Measurements from ENCODE around the gene TMEM213.
A peak's percentile ranks its signal among the peaks of the same experiment; 100 is the strongest.

The TMEM213 gene, protein sequence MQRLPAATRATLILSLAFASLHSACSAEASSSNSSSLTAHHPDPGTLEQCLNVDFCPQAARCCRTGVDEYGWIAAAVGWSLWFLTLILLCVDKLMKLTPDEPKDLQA

DNA sequence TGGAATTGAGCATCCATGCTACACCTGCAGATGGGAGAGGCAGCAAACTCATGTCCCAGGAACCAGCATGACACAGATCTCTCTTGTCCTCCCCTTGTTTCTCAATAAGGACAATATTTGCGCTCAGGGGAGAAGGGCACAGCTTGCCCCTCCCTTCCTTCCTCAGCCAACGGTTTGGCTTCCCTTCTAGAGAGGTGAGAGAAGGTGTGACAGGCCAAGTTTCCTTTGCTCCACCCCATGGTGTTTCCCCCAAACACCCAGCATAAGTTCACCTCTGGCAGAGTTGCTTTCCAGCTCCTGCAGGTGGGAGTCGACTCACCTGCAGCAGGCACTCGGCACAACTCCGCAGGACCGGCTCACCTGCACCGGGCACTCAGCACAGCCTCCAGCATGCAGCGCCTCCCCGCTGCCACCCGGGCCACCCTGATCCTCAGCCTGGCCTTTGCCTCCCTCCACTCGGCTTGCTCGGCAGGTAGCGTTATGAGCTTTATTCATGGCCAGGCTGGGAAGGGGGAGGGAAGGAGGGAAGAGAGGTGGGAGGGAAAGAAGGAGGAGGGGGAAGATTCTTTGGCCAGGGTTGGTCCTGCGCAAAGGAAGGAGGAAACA is at the start of gene TMEM213, which contains the start of gene ATP6V0A4:
TMEM213 (plus strand) TSS at position 280 of the 606 bp plus-strand sequence; CDS start at position 391, 111 bp downstream.
ATP6V0A4 (minus strand) TSS at position 482 of the 606 bp plus-strand sequence. CDS start 26,949 bp downstream, outside the sequence.
- no peak for DNase-seq (ENCODE audit: low read depth)
- TF ChIP-seq, protein P1, sequence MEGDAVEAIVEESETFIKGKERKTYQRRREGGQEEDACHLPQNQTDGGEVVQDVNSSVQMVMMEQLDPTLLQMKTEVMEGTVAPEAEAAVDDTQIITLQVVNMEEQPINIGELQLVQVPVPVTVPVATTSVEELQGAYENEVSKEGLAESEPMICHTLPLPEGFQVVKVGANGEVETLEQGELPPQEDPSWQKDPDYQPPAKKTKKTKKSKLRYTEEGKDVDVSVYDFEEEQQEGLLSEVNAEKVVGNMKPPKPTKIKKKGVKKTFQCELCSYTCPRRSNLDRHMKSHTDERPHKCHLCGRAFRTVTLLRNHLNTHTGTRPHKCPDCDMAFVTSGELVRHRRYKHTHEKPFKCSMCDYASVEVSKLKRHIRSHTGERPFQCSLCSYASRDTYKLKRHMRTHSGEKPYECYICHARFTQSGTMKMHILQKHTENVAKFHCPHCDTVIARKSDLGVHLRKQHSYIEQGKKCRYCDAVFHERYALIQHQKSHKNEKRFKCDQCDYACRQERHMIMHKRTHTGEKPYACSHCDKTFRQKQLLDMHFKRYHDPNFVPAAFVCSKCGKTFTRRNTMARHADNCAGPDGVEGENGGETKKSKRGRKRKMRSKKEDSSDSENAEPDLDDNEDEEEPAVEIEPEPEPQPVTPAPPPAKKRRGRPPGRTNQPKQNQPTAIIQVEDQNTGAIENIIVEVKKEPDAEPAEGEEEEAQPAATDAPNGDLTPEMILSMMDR (IDR thresholded peaks at IDR 0.05; ENCODE audit: insufficient read depth, low read depth, low read length, missing control alignments) = no peak
- H3K4me3 ChIP-seq (ENCODE audit: low read length) = no peak within 1 kb of the TSS

DNA sequence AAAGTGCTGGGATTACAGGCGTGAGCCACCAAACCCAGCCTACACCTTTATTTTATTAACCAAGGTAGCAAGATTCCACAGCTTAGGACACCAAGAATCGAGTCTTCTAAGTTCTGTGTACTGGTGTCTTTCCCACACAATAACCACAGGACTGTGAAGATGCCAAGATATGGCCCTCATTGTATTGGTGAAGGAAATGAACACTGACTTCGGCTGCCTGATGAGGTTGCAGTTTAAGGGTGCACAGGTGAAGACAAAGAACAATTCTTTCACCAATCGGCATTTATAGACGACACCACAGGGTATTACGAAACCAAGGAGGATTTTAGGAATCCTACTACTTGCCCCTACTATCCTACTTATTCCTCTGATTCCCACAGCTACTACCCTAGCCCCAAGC is 49.1 kb upstream of the TMEM213 start:
- DNase-seq (ENCODE audit: low read depth) = no peak
- TF ChIP-seq, protein P1 (IDR thresholded peaks at IDR 0.05; ENCODE audit: insufficient read depth, low read depth, low read length, missing control alignments) = no peak
- no peak overlapping the region for H3K4me3 ChIP-seq (ENCODE audit: low read length)

DNA sequence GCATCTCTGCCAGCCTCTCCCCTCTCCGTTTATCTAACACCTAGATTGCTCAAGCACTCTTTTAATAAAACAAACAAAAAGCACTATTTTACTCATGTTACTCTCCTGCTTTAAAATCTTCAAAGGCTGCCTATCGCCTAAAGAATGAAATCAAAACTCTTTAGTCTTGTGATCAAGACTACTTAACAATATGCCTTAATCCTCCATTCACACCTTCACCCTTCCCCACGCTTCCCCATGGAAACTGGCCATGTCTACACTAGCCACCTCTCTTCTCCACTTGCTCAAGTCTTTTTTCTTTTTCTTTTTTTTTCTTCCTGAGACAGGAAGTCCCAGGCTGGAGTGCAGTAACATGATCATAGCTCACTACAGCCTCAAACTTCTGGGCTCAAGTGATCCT is 47.8 kb upstream of the TMEM213 start:
- no peak overlapping the region for H3K4me3 ChIP-seq (ENCODE audit: low read length)
- no peak for DNase-seq (ENCODE audit: low read depth)
- TF ChIP-seq, protein P1 (IDR thresholded peaks at IDR 0.05; ENCODE audit: insufficient read depth, low read depth, low read length, missing control alignments) = no peak

DNA sequence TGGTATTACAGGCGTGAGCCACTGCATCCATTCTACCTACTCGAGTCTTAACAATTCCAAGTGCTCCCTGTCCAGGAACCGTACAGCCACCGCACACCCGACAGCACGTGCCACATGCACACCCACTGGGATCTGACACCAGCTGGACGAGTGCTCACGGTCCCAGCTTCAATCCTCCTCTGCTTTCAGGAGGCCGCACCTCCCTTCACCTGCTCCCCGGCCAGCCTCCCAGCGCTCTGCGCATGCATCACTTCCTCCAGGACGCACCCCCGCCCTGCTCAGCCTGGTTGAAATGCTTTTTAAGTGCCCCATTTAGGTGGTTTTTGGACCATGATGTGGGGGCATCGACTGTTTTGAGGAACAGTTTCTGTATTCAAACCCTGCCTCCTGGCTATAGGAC is 47.3 kb upstream of the TMEM213 start:
- no peak for DNase-seq (ENCODE audit: low read depth)
- no peak overlapping the region for H3K4me3 ChIP-seq (ENCODE audit: low read length)
- TF ChIP-seq, protein P1 (IDR thresholded peaks at IDR 0.05; ENCODE audit: insufficient read depth, low read depth, low read length, missing control alignments) = no peak

DNA sequence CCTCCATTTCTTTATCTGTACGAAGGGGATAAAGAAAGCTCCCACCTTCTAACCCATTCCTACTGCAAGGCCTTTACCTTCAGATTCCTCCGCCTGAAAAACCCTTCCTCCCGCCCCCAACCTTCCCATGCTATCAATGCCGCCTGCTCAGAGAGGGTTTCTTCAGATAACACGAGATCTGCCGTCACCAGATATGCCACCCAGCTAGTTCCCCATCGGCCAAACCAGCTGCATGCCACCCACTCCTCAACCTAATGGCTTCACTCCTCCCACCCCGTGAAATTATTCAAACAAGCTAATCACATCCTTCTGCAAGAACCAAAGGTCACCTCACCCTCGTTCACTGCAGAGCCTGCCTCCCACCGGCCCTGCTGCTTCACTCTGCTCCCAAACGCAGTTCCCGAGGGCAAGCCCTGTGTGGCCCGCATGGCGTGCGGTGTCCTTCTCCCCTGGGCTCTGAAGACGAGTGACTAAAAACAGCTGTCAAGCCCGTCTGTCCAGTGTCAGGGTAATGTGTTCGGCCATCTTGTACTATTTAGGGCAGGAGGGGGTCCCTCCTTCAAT is 46.8 kb upstream of the TMEM213 start:
- DNase-seq (ENCODE audit: low read depth) = no peak
- TF ChIP-seq, protein P1 (IDR thresholded peaks at IDR 0.05; ENCODE audit: insufficient read depth, low read depth, low read length, missing control alignments) = no peak
- H3K4me3 ChIP-seq (ENCODE audit: low read length) = no peak overlapping the region

DNA sequence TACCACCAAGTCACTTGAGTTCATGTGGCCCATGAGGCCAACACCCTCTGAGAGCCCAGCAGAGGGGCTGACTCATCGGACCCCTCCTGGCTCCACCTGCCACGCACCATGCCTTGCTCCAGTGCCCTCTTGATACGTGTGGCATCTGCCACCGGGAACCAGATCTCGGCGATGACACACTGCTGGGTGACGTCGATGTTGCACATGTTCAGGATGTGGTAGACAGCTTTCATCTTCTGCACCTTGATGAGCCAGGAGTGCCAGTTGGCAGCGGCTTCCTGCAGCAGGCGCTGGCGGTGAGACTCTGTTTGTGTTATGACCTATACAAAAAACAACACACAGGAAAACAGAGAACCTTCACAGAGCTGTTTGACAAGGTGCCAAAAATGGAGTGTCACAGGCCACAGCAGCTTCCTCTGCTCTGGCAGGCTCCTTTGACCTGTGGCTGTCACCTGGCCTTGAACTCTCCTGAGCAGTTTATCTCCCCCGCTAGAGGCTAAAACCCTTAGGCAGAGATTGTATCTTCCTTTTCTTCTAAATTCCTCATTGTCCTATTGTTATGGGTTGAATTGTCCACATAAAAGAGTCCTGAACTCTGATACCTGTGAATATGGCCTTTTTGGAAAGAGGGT is 45.2 kb upstream of the TMEM213 start:
- no peak overlapping the region for H3K4me3 ChIP-seq (ENCODE audit: low read length)
- peak; percentile 81 for DNase-seq (ENCODE audit: low read depth)
- TF ChIP-seq, protein P1 (IDR thresholded peaks at IDR 0.05; ENCODE audit: insufficient read depth, low read depth, low read length, missing control alignments) = no peak
